ENCODE data around the gene DRG2.

GRCh38 chr17:18064053-18064452 is 23.7 kb upstream of the DRG2 start:
- no peak for TF ChIP-seq CTCF (IDR thresholded peaks at IDR 0.05)
- TF ChIP-seq EZH2 (IDR thresholded peaks at IDR 0.05; ENCODE audit: borderline replicate concordance, insufficient read depth, low read depth, low read length, poor library complexity, severe bottlenecking): no peak

Measured in B cell (primary cell).